H9 (cell line): ENCODE results near the gene C17orf75. TPM values are rescaled to one million over a fixed set of nuclear protein-coding genes. Genes with fewer than 3 reads are reported as not detected.
"Not testable (repeated sequence)": the region's sequence is repeated elsewhere in the genome, so short reads cannot be mapped to it uniquely, and the experiment has no call there.

ENCODE experiments used
- DNase-seq: peaks from one replicate; pipeline ENCODE4 v3.0.0-alpha.2; 2017
- H2AFZ ChIP-seq: one replicate; pipeline ENCODE4 v1.6.1; 2013; ENCODE audit warnings: mild to moderate bottlenecking, low read length, control low read depth, moderate library complexity
- H2AK5ac ChIP-seq: 2 replicates; pipeline ENCODE4 v1.6.1; 2013; ENCODE audit warnings: low read length, control low read depth, mixed read lengths; ENCODE audit not compliant: insufficient read length
- H2BK120ac ChIP-seq: one replicate; pipeline ENCODE4 v1.6.1; 2013; ENCODE audit warnings: low read depth, mild to moderate bottlenecking, low read length, control low read depth, inconsistent platforms; ENCODE audit not compliant: poor library complexity, severe bottlenecking
- H2BK12ac ChIP-seq: 2 replicates; pipeline ENCODE4 v1.6.1; 2013; ENCODE audit warnings: low read length, control low read depth, mixed read lengths, low read depth; ENCODE audit not compliant: insufficient read length
- H2BK15ac ChIP-seq: 2 replicates; pipeline ENCODE4 v1.6.1; 2013; ENCODE audit warnings: low read depth, low read length, control low read depth
- H2BK20ac ChIP-seq: one replicate; pipeline ENCODE4 v1.6.1; 2013; ENCODE audit warnings: low read depth, mild to moderate bottlenecking, low read length, control low read depth, inconsistent platforms; ENCODE audit not compliant: poor library complexity, severe bottlenecking
- H2BK5ac ChIP-seq: 2 replicates; pipeline ENCODE4 v1.6.1; 2013; ENCODE audit warnings: low read length, control low read depth, mixed read lengths; ENCODE audit not compliant: insufficient read length
- H3K14ac ChIP-seq: 2 replicates; pipeline ENCODE4 v1.6.1; 2013; ENCODE audit warnings: low read length, control low read depth; ENCODE audit not compliant: insufficient read depth
- H3K18ac ChIP-seq: 2 replicates; pipeline ENCODE4 v1.6.1; 2013; ENCODE audit warnings: low read depth, mild to moderate bottlenecking, mixed read lengths, low read length, control low read depth; ENCODE audit not compliant: insufficient read length
- H3K23ac ChIP-seq: 2 replicates; pipeline ENCODE4 v1.6.1; 2013; ENCODE audit warnings: low read length, control low read depth, mixed read lengths, low read depth; ENCODE audit not compliant: insufficient read length
- H3K23me2 ChIP-seq: 2 replicates; pipeline ENCODE4 v1.6.1; 2013; ENCODE audit warnings: low read depth, mild to moderate bottlenecking, mixed read lengths, low read length, control low read depth; ENCODE audit not compliant: insufficient read length, poor library complexity, severe bottlenecking
- H3K27ac ChIP-seq: 2 replicates; pipeline ENCODE4 v1.5.1; 2013; ENCODE audit warnings: low read length, control low read depth, mixed read lengths, low read depth; ENCODE audit not compliant: insufficient read length
- H3K27me3 ChIP-seq: 2 replicates; pipeline ENCODE4 v1.6.1; 2013; ENCODE audit warnings: low read length, control low read depth, inconsistent platforms; ENCODE audit not compliant: insufficient read depth
- H3K4ac ChIP-seq: 2 replicates; pipeline ENCODE4 v1.6.1; 2013; ENCODE audit warnings: low read depth, mild to moderate bottlenecking, control low read depth, inconsistent platforms, low read length, moderate library complexity
- H3K4me1 ChIP-seq: 2 replicates; pipeline ENCODE4 v1.6.1; 2013; ENCODE audit warnings: low read length, control low read depth, inconsistent platforms; ENCODE audit not compliant: insufficient read depth
- H3K4me2 ChIP-seq: 2 replicates; pipeline ENCODE4 v1.6.1; 2013; ENCODE audit warnings: low read length, control low read depth, mixed read lengths; ENCODE audit not compliant: insufficient read length, insufficient read depth
- H3K56ac ChIP-seq: 2 replicates; pipeline ENCODE4 v1.6.1; 2013; ENCODE audit warnings: low read depth, mild to moderate bottlenecking, mixed read lengths, low read length, control low read depth; ENCODE audit not compliant: insufficient read length
- H3K79me1 ChIP-seq: 2 replicates; pipeline ENCODE4 v1.6.1; 2013; ENCODE audit warnings: low read depth, mild to moderate bottlenecking, moderate library complexity, low read length, control low read depth, inconsistent platforms; ENCODE audit not compliant: insufficient read depth, poor library complexity, severe bottlenecking
- H3K79me2 ChIP-seq: 2 replicates; pipeline ENCODE4 v1.6.1; 2013; ENCODE audit warnings: low read length, control low read depth, inconsistent platforms; ENCODE audit not compliant: insufficient read depth
- H3K9ac ChIP-seq: 2 replicates; pipeline ENCODE4 v1.6.1; 2013; ENCODE audit warnings: low read length, control low read depth, mixed read lengths; ENCODE audit not compliant: insufficient read length; ENCODE audit errors: extremely low read depth
- H3K9me3 ChIP-seq: one replicate; pipeline ENCODE4 v1.6.1; 2013; ENCODE audit warnings: low read depth, low read length, inconsistent platforms; ENCODE audit not compliant: control insufficient read depth
- H3T11ph ChIP-seq: one replicate; pipeline ENCODE4 v1.6.1; 2013; ENCODE audit warnings: mild to moderate bottlenecking, low read length, control low read depth, inconsistent platforms
- H4K20me1 ChIP-seq: one replicate; pipeline ENCODE4 v1.6.1; 2013; ENCODE audit not compliant: control insufficient read depth, insufficient read length, insufficient read depth
- H4K5ac ChIP-seq: 2 replicates; pipeline ENCODE4 v1.6.1; 2013; ENCODE audit warnings: low read depth, mild to moderate bottlenecking, mixed read lengths, low read length, control low read depth; ENCODE audit not compliant: insufficient read length
- H4K8ac ChIP-seq: replicated peaks from 2 replicates; pipeline ENCODE4 v1.6.1; 2013; ENCODE audit warnings: low read length, control low read depth, mixed read lengths, low read depth; ENCODE audit not compliant: insufficient read length
- H4K91ac ChIP-seq: 2 replicates; pipeline ENCODE4 v1.6.1; 2013; ENCODE audit warnings: low read depth, mild to moderate bottlenecking, moderate library complexity, mixed read lengths, low read length, control low read depth; ENCODE audit not compliant: insufficient read length
- H3K27ac Mint-ChIP-seq, 3 experiments: 2 replicates in 2 of 3; 3 replicates in 1 of 3; pipeline ENCODE4 v1.8.0; 2020 to 2021; ENCODE audit warnings: mixed read lengths in 3 of 3, mild to moderate bottlenecking in 1 of 3, moderate library complexity in 1 of 3
- H3K27me3 Mint-ChIP-seq: 2 replicates; pipeline ENCODE4 v1.8.0; 2021; ENCODE audit warnings: low read depth, mild to moderate bottlenecking, moderate library complexity, mixed read lengths
- H3K36me3 Mint-ChIP-seq, 3 experiments: 2 replicates in 2 of 3; 3 replicates in 1 of 3; pipeline ENCODE4 v1.8.0; 2020 to 2021; ENCODE audit warnings: low read depth in 3 of 3, mixed read lengths in 3 of 3; ENCODE audit not compliant: insufficient read depth in 1 of 3
- H3K4me1 Mint-ChIP-seq, 2 experiments: 2 replicates each; pipeline ENCODE4 v1.8.0; 2020; ENCODE audit warnings: mixed read lengths in 2 of 2
- H3K4me3 Mint-ChIP-seq, 2 experiments: 2 replicates in 1 of 2; 3 replicates in 1 of 2; pipeline ENCODE4 v1.8.0; 2020 to 2021; ENCODE audit warnings: mild to moderate bottlenecking in 2 of 2, mixed read lengths in 2 of 2, moderate library complexity in 1 of 2
- H3K9me3 Mint-ChIP-seq, 2 experiments: 2 replicates in 1 of 2; 3 replicates in 1 of 2; pipeline ENCODE4 v1.8.0; 2020; ENCODE audit warnings: mild to moderate bottlenecking in 2 of 2, mixed read lengths in 2 of 2, moderate library complexity in 1 of 2
- WGBS: extraction: QIAGEN DNeasy Blood & Tissue Kit; methylation state at CpG from one replicate; pipeline ENCODE4 v1.1.7; 2013; ENCODE audit warnings: missing lambda C conversion rate, low lambda C conversion rate, mixed read lengths; ENCODE audit not compliant: insufficient read length; ENCODE audit errors: extremely low coverage; 5-methylcytosine and 5-hydroxymethylcytosine counted together
- total RNA-seq: library from RNA; stranded (reverse); gene quantifications from 2 replicates; pipeline ENCODE4 v1.2.1, GENCODE V29; 2021
- TF ChIP-seq, protein P1 (sequence below): fragments of 200-600 bp; sonication (generic); conservative IDR thresholded peaks from 3 replicates; pipeline ENCODE4 v1.8.0; 2021; ENCODE audit warnings: antibody characterized with exemption, mild to moderate bottlenecking

Gene C17orf75
- total RNA-seq, 1 experiment from 2014 or later = 40.4 TPM

DNA sequence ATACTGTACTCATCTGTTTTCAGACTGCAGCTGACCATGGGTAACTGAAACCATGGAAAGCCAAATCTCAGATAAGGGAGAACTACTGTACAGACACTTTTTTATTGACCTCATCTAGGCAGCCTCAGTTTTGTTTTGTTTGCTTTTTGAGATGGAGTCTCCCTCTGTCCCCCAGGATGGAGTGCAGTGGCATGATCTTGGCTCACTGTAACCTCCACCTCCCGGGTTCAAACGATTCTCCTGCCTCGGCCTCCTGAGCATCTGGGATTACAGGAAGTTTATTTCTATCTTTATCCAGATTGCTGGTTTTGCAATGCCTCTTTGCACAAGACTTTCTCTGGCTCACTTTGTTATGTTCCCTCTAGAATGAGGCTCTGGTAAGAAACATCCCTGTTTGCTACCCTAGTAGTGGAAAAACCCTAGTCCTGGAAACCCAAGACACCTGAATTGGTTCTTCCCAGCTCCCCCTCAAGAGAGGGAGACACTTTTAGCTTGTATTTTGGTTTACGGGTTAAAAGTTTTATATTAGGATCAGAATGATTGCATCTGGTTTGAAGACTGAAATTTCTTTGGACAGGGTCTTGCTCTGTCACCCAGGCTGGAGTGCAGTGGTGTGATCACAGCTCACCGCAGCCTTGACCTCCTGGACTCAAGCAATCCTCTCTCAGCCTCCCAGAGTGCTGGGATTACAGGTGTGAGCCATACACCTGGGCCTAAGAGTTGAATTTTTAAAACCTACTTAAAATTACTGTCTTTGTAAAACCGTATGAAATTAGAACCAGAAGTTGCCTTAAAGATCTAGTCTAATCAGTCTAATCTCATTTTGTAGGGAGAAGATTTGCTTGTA, 46.9 kb upstream of the C17orf75 start:
- no peak overlapping the region for H2BK20ac ChIP-seq
- H2BK5ac ChIP-seq = no peak overlapping the region
- no peaks in the 10 kb centered on the region for H3K27me3 ChIP-seq
- no peak overlapping the region for H3K4ac ChIP-seq
- no peak overlapping the region for H3K4me3 Mint-ChIP-seq
- H3K79me1 ChIP-seq = no peaks in the 10 kb centered on the region
- DNase-seq = no peak
- no peak overlapping the region for H3K27ac ChIP-seq
- peak overlapping the region in 1 of 3 experiments; percentile 31; a peak in 1 of 7 replicates for H3K27ac Mint-ChIP-seq
- no peaks in the 10 kb centered on the region for H3K4me1 ChIP-seq
- H4K20me1 ChIP-seq = no peaks in the 10 kb centered on the region
- H3K79me2 ChIP-seq = no peaks in the 10 kb centered on the region
- H2BK120ac ChIP-seq = no peak overlapping the region
- no peaks in the 10 kb centered on the region for H3K23me2 ChIP-seq
- no peaks in the 10 kb centered on the region for H3K27me3 Mint-ChIP-seq
- TF ChIP-seq, protein P1, sequence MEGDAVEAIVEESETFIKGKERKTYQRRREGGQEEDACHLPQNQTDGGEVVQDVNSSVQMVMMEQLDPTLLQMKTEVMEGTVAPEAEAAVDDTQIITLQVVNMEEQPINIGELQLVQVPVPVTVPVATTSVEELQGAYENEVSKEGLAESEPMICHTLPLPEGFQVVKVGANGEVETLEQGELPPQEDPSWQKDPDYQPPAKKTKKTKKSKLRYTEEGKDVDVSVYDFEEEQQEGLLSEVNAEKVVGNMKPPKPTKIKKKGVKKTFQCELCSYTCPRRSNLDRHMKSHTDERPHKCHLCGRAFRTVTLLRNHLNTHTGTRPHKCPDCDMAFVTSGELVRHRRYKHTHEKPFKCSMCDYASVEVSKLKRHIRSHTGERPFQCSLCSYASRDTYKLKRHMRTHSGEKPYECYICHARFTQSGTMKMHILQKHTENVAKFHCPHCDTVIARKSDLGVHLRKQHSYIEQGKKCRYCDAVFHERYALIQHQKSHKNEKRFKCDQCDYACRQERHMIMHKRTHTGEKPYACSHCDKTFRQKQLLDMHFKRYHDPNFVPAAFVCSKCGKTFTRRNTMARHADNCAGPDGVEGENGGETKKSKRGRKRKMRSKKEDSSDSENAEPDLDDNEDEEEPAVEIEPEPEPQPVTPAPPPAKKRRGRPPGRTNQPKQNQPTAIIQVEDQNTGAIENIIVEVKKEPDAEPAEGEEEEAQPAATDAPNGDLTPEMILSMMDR = no peak
- H4K91ac ChIP-seq = no peak overlapping the region
- no peak overlapping the region for H2BK15ac ChIP-seq
- H3K23ac ChIP-seq = no peak overlapping the region
- no peak overlapping the region for H2BK12ac ChIP-seq
- H3K4me2 ChIP-seq = no peak overlapping the region
- no peaks in the 10 kb centered on the region for H3K4me1 Mint-ChIP-seq
- no peak overlapping the region for H4K8ac ChIP-seq
- no peak overlapping the region for H3K9ac ChIP-seq
- H3K56ac ChIP-seq = no peak overlapping the region
- H3T11ph ChIP-seq = no peak overlapping the region
- no peak overlapping the region for H2AK5ac ChIP-seq
- H3K9me3 Mint-ChIP-seq = no peaks in the 10 kb centered on the region
- no peak overlapping the region for H2AFZ ChIP-seq
- no CpG with 5 or more reads among the region's 6 CpGs for WGBS
- no peak overlapping the region for H3K14ac ChIP-seq
- no peak overlapping the region for H3K18ac ChIP-seq
- H3K9me3 ChIP-seq = no peaks in the 10 kb centered on the region
- H3K36me3 Mint-ChIP-seq = peaks cover 0 to 4% (median 0%) of the 10 kb centered on the region in 3 experiments; a peak in 2 of 7 replicates
- no peak overlapping the region for H4K5ac ChIP-seq

DNA sequence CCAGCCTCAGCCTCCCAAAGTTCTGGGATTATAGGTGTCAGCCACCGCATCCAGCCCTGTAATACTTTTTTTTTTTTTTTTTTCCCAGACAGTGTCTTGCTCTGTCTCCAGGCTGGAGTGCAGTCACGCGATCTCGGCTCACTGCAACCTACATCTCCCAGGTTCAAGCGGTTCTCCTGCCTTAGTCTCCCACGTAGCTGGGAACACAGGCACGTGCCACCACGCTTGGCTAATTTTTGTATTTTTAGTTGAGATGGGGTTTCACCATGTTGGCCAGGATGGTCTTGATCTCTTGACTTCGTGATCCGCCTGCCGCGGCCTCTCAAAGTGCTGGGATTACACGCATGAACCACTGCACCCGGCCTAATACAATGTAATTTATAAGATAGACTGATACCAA, 46.2 kb upstream of the C17orf75 start:
- not testable (repeated sequence) for H2BK5ac ChIP-seq, H2BK12ac ChIP-seq, H3K79me1 ChIP-seq, H3K56ac ChIP-seq, H4K8ac ChIP-seq, H3K4me1 Mint-ChIP-seq, H2BK20ac ChIP-seq, H3T11ph ChIP-seq, H3K4me2 ChIP-seq, H2AK5ac ChIP-seq, H3K9me3 ChIP-seq, H3K79me2 ChIP-seq, H3K23ac ChIP-seq, H2BK15ac ChIP-seq, DNase-seq, H4K20me1 ChIP-seq, H3K27me3 Mint-ChIP-seq, H3K18ac ChIP-seq, H3K4me1 ChIP-seq, H3K27me3 ChIP-seq, H3K23me2 ChIP-seq, H2AFZ ChIP-seq, H2BK120ac ChIP-seq, H3K4me3 Mint-ChIP-seq, H3K9ac ChIP-seq, H3K4ac ChIP-seq, H4K91ac ChIP-seq, H3K27ac ChIP-seq, H4K5ac ChIP-seq, H3K14ac ChIP-seq, H3K36me3 Mint-ChIP-seq, H3K9me3 Mint-ChIP-seq
- no CpG with 5 or more reads among the region's 14 CpGs for WGBS
- H3K27ac Mint-ChIP-seq = 0 out of 7 replicates have a peak overlapping the region, but pooled peaks of 1 of the 3 experiments have one; percentile 40
